ENCODE results near the gene MYO1D.
"Not testable (repeated sequence)": the region's sequence is repeated elsewhere in the genome, so short reads cannot be mapped to it uniquely, and the experiment has no call there.

Gene MYO1D

GRCh38 chr17:32876417-32877163, at the start of gene MYO1D:
Gene MYO1D (minus strand): TSS chr17:32877124. CDS start chr17:32876872, 252 bp downstream.
- peak; percentile 63 for DNase-seq

DNA sequence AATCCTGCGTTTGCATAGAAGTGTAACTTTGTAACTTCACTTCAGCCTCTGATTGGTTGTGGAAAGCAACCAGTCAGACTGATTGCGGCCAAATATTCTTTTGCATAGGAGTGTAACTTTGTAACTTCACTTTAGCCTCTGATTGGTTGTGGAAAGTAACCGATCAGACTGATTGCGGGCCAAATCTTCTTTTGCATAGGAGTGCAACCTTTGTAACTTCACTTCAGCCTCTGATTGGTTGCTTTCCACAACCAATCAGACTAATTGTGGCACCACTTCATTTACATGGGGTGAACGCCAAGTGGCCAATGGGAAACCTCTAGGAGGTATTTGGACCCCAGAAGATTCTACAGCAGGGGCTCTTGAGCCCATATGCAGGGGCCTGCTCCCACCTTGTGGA, 49.3 kb upstream of the MYO1D start:
- DNase-seq, result no peak

GRCh38 chr17:32923905-32924304, 47.0 kb upstream of the MYO1D start:
- not testable (repeated sequence) for DNase-seq

DNA sequence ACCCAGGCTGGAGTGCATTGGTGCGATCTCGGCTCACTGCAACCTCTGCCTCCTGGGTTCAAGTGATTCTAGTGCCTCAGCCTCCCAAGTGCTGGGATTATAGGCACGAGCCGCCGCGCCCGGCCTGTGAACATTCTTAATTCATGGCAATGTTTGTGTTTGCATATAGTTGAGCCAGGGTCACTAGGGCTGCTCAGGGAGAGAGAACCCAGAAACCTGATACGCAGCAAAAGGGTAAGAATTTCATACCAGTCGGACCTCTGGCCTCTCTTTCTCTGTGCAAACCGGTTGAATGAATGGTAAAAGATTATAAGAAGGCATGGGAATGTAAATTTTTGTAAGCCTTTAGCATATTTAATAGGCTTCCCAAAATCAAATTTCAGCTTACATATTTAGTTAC, 44.1 kb upstream of the MYO1D start:
- DNase-seq, result no peak

GRCh38 chr17:32920293-32920692, 43.4 kb upstream of the MYO1D start:
- DNase-seq, result no peak

DNA sequence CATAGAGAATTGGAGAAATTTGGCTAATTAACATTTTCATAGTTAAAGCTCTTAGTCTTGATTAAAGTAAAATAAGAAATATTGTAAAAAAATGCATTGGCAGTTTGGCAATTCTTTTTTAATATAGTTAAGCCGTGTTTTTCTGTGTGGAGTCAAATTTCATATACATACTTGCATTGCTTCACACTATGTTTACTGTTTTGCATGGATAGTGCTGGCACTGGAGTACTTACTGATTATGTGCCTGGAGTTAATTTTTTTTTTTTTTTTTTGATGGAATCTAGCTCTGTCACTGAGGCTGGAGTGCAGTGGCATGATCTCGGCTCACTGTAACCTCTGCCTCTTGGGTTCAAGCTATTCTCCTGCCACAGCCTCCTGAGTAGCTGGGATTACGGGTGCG, 43.0 kb upstream of the MYO1D start:
- DNase-seq, result not testable (repeated sequence)

GRCh38 chr17:32917842-32918241, 40.9 kb upstream of the MYO1D start:
- DNase-seq, result no peak

- DNase-seq, result no peak
Observed at GRCh38 chr17:32917081-32917480, 40.2 kb upstream of the MYO1D start.

DNA sequence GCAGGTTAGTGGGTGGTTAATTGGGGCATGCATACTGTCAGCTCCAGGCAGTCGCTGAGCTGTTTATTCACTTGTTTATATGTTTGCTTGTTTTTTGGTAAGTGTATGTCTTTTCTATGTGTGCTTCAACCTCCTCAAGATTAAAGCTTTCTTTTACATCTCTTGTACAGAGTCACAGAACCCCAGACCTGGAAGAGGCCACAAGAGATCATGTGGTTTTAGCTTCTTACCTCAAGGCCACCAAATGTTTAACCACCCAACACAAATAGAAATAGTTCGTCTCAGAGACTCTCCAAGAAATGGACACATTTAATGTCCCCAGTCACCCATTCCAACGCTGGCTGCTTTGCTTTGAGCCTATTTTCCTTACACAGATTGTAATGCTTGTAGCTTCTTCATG, 39.2 kb upstream of the MYO1D start:
- DNase-seq, result no peak

DNA sequence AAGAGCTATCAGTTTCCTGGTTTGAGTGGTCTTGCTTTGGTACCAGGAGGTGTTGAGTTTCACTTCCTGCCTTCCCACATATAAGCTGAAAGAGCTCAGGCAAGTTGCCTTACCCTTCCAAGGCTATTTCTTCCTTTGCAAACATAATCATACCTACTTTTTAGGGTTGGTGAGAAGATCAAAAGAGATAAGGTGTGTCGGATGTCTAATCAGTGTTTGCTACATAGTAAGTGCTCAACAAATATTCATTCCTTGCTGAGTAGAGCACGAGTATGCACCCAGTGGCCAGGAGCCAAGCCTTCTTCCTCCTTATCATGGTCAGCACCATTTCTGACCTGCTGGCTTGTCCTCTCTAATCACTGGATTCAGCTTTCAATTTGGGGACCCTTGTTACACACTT, 38.3 kb upstream of the MYO1D start:
- no peak for DNase-seq

DNA sequence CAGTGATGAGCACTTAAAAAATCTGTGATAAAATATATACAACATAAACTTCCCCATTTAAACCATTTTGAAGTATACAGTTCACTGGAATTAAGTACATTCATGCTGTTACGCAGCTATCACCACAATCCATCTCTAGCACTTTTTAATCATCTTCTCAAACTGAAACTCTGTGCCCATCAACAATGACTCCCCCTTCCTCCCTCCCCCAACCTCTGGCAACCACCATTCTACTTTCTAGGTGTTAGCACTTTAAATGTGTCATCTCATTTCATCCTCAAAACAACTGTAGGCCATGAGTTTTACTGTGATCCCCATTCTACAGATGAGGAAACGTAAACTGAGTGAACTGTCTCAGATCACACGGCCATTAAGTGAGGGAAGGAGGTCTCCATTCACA, 37.3 kb upstream of the MYO1D start:
- no peak for DNase-seq

DNA sequence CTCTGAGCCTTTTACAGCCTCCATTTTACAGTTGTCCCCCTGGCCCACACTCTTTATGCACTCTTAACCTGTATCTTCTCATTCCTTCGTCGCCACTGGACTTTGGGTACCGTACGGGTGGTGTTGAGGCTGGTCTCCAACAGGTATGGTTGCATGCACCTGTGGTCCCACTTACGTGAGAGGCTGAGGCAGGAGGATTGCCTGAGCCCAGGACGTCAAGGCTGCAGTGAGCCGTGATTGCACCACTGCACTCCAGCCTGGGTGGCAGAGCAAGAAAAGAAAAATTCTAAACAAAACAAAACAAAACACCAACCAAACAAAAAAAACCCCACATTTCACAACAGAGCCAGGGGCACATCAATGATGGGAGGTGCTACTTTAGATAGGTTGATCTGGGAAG, 36.7 kb upstream of the MYO1D start:
- DNase-seq, result no peak

GRCh38 chr17:32912218-32912897, 35.4 kb upstream of the MYO1D start:
- peak; percentile 62 for DNase-seq

GRCh38 chr17:32910769-32911168, 33.8 kb upstream of the MYO1D start:
- no peak for DNase-seq

DNA sequence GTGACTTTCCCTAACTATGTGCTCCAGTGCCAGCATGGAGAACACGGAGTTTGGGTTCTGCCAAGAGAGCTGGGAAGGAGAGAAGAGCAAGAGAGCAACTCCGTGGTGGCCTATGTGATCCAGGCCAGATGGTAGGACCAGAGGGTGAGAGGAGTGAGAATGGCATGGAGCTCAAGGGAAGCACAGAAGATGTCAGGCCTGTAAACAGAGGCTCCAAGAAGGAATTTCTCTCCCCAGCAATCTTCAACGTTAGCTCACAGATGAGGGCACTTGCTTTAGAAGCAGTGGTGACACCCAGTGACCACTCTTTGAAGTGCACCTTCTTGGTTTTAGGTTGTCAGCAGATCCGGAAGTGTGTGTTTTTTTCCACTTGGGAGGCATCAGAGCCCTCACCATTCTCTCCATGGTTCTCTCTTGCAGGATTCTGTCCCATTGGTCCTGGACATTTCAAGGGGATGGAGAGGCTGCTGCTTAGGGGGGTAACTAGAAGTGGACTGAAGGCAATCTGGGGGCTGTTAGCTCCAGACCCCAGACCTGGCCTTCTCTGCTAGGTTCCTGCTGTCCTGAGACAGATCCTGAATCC, 33.0 kb upstream of the MYO1D start:
- DNase-seq, result peak; percentile 79

GRCh38 chr17:32907583-32907982, 30.7 kb upstream of the MYO1D start:
- DNase-seq, result no peak

GRCh38 chr17:32904891-32905290, 28.0 kb upstream of the MYO1D start:
- no peak for DNase-seq

- DNase-seq, result no peak
Observed at GRCh38 chr17:32903774-32904673, 27.1 kb upstream of the MYO1D start.

DNA sequence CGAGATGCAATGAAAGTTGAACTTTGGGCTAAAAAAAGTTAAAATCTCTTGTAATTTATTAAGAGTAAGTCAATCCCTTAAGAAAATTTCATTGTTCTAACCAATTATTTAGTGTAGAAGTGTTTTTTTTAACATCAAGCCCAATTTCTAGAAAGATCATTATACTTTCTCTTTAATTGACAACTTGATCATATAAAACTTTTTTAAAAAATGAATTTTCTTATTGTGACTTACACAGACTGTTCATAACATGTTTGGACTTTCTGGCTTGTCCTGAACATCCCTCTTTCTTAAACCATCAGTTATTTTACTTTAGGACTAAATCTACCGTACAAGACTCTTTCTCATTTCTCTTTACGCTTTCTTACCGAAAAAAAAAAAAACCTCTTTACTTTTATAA, 24.8 kb upstream of the MYO1D start:
- DNase-seq, result no peak

DNA sequence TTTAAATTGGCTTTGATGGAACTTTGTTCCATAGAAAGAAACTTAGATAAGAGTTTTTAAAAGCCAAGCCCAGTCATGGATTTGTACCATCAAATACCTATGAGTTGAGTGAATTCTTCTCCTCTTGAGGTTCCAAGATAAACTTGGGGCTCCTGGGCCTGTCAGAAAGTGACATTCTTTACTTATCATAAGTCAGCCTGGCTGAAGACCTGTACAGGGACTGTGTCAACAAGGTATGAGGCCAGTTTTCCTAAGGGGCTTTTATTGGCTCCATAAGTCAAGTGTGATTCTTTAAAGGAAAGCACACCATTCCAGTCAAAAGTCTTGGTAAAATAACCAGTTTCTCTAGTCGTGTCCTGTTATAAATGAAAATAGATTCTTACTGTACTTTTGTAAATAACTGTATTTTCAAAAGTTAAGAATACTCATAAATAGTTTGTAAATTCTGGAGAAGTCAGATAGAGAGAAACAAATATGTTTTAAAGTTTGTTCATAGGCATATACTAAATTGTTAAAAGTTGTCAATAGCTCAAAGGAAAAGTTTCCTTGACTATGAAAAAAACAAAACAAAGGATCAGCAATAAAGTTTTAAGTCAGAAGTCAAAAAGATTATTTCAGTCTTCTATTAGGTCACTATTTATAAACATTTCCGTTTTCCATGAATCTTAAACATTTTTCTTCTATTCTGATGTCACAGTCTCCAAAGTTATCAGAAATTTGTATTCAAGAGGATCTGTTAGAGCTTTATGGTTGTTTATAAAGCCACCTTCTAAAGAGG, 22.5 kb upstream of the MYO1D start:
- DNase-seq, result no peak

DNA sequence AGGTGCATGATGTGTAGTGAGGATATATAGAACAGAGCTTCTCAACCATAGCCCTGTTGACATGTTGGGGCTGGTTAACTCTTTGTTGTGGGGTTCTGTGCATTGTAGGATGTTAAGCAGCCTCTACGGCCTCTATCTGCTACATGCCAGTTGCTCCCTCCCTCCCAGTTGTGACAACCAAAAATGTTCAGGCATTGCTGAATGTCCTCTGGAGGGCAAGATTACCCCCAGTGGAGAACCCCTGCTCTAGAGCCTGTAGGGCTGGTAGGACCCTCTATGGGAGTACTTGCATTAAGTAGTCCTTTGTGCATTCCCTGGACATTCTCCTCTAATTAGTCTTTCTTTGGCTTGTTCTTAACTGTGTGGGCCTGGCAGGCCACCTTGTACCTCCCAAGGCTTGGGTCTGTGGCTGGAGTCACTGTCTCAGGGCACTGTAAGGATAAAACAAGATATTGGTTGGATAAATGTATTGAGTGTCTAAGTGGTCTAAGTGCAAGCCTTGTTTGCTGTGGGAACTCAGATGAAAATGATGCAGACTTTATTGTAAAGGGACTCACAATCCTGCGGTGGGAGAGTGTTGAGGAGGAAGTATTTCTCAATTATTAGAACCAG, 19.8 kb upstream of the MYO1D start:
- DNase-seq, result no peak

DNA sequence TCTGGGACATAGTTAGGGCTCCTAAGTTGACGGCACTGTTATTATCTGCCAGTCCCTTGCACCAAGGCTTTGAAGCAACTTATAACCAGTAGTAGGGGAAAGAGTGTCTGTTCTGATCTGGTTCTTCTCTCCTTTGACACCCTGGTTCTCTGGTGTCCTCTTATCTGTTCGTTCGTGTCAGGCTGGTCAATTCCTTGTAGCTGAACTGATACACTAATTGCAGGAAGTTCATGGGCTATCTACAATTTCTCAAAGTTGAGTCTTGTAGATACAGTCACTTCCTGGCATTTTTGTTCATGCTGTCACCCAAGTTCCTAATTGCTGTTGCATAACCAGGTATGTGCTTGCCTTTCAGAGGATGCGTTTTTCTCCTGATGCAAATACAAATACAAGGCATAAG, 17.3 kb upstream of the MYO1D start:
- DNase-seq, result no peak

Data from NCI-H82 (cell line).